Superior temporal gyrus (tissue), 1 donor: ENCODE results near the gene SYPL2.
"Not testable (repeated sequence)": the region's sequence is repeated elsewhere in the genome, so short reads cannot be mapped to it uniquely, and the experiment has no call there.

ENCODE experiments used
- DNase-seq: peaks from one replicate; pipeline ENCODE4 v3.0.0-alpha.2; 2016; ENCODE audit errors: extremely low spot score

The SYPL2 gene

DNA sequence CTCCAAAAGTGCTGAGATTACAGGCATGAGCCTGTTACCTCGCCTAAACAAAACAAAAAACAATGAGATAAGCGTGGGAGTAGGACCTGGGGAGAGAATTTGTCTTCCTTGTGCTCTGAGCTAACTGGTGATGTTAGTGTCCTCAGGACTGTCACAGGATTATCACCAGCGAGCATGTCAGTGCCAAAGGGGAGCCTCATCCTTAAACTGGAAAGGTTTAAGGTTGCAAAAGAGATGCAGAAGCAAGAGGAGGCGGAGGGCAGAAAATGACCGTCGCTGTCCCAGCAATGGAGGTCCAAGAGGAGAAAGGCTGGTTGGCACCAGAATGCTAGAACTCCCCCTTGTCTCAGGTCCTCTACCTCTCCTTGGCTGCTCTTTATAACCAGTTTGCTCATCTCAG is 3.9 kb downstream of the SYPL2 start:
- DNase-seq = no peak

DNA sequence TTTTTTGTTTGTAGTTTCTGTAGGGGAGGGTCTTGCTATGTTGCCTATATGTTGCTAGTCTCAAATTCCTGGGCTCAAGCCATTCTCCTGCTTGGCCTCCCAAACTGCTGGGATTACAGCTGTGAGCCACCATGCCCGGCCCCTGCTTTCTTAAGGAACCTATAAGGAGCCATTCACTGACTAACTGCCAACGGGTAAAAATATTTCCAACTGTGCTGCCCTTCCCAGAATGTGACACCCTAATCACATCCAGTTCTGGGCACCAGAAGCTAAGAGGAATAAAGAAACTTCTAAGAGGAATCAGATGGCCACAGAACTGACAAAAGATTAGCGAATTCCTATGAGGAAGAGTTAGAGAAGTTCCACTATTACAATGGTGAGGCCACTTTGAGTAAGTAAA is 6.4 kb downstream of the SYPL2 start:
- no peak for DNase-seq

DNA sequence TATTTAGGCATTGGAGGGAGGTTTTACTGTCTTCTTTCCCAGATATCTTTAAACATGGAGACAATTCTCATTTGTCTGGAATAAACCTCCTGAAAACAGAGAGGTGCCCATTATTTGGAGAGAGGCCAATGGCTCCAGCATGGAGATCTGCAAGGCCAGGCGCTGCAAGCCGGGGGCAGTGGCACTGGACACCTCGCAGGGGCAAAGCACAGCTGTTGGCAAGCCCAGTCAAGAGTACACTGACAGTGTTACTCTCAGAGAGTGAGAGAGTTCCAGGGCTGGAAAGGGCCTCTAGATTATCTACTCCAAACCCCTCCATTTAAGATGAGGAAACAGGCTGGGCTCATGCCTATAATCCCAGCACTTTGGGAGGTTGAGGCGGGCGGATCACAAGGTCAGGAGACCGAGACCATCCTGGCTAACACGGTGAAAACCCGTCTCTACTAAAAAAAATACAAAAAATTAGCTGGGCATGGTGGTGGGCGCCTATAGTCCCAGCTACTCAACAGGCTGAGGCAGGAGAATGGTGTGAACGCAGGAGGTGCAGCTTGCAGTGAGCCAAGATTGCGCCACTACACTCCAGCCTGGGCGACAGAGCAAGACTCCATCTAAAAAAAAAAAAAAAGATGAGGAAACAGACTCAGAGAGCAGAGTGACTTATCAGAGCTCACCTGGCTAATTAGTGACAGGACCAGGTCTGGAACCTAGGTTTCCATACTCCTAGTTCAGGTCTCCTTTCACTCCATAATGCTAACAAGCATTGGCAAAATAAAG is 7.1 kb downstream of the SYPL2 start:
- not testable (repeated sequence) for DNase-seq

DNA sequence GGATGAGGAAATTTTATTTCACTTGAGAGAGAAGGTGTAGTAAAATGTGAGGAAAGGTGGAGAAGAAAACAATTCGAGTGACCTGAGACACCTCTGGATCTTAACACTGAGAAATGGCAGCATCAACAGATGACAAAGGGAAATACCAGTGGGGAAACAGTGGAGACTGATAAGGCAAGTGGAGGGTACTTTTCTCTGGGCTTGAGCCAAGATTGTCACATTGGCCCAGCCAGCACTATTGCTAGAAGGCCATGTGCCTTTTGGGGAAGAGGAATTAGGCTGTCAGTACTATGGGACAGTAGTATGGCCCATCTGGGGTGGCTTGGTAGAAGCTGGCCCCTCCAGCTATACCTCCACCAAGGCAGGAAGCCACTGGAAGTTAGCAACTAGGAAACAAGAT is 8.4 kb downstream of the SYPL2 start:
- DNase-seq = no peak

DNA sequence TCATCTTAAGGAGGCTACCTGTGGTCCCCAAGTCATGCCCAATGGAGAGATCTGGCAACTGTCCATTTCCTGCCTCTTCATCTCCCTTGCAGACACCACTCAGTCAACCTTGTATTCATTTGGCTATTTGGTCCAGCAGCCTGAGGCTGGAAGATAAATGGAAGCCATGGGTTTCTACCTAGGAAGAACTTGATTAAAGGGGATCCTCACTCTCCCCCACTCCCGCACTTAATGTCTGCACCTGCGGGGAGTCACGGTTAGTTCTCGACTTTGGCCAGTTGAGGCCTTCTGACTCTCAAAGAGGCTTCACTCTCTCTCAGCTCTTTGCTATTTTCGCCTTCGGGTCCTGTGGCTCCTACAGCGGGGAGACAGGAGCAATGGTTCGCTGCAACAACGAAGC is 8.9 kb downstream of the SYPL2 start:
- DNase-seq = no peak

DNA sequence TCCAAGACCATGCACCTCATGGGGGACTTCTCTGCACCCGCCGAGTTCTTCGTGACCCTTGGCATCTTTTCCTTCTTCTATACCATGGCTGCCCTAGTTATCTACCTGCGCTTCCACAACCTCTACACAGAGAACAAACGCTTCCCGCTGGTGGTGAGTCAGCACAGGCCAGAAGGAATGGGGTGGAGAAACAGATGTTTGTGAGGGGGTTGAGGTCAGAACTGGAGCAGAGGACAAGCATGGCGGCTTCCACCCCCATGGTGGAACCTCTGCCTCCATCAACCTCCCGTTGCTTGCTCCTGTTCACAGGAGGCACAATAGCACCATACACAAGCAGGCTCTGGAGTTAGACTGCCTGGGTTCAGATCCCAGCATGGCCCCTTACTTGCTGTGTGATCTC is 10.5 kb downstream of the SYPL2 start:
- DNase-seq = no peak

DNA sequence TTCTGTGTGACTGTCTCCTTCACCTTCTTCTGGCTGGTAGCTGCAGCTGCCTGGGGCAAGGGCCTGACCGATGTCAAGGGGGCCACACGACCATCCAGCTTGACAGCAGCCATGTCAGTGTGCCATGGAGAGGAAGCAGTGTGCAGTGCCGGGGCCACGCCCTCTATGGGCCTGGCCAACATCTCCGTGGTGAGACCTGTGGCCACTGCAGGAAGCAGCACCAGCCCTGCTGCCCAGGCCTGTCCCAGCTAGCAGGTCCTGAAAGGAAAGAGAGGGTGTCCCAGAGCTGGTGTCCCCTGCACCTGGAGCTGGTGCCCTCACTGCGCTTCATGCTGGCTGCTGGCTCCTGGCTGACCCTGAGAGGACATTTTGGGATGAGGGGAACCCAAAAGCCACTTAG is 11.5 kb downstream of the SYPL2 start:
- DNase-seq = no peak

DNA sequence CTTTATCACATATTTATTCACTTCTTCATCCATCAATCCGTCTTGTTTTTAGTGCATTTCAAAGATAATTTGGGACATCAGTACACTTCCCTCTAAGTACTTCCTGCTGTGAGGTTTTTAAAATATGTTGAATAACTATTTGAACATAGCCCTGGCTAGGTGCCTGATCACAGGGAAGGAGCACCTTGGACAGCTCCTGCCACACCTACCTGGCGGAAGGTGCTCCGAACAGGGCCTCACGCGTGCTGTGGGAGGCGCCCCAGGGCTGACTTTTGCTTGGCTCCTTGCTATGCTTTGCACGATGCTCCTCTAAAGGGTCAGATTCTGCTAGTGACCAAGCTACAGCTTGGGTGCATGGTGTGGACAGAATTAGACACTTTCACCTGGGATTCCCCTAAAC is 12.5 kb downstream of the SYPL2 start:
- DNase-seq = no peak

DNA sequence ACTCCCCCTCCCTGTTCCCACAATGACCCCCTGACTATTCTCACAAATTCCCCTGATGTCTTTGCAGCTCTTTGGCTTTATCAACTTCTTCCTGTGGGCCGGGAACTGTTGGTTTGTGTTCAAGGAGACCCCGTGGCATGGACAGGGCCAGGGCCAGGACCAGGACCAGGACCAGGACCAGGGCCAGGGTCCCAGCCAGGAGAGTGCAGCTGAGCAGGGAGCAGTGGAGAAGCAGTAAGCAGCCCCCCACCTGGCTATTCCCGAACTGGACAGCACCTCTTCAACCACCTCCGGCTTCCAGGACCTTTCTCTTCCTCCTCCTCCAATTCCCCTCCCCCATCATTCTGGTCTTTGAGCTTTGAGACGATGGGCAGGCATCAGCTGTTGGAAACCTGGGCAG is 13.0 kb downstream of the SYPL2 start:
- no peak for DNase-seq

DNA sequence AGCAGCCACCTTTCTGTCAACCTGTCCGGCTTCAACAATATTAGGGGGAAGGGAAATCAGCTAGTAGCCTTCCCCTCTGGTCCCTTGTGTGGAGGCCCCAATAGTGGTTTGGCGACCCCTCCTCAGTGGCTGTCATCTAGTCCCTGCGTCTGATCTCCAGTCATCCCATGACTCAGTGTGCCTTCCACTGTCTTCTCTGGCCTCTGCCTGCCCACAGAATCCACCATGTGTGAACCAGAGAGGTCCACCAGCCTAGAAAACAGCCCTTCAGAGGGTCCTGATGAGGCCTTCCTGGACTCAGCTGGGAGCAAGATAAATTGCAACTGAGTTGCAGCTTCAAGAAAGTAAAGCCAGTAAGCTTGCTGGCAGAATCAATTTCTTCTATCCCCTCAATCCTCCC is 13.6 kb downstream of the SYPL2 start:
- DNase-seq = no peak

DNA sequence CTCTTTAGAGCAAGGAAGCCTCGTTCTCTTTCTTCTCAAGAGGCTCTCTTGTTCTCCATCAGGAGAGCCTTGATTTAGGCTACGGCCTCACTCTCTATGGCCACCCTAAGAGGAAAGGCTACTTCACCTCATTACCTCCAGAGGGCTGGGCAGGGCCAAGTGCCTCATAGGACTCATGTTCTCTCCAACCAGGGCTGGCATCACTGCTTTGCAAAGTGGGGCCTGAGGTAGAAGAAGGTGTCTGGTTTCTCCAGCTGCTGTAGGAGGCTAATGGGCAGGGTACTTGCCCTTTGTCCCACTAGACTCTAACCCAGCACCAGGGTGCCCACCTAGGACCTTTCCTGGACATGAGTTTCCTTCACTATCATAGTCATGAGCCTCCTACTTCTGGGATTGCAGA is 15.3 kb downstream of the SYPL2 start:
- no peak for DNase-seq

DNA sequence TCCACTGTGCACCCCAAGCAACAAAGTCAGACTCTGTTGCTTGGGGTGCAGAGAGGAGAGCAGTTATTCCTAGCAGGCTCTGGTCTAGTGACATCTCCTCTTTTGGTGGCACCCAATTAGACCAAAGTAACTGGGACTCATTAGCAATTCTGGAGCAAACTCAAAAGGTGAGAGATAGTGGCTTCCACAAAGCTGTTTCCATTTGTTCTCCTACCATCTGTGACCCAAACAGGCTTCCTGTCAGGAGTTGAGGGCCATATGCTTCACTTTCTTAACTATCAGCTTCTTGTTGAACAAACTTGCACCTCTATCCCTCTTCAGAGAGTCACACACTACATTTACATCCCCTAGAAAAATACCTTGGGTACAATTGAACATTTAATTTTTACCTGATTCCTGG is 15.9 kb downstream of the SYPL2 start:
- no peak for DNase-seq

DNA sequence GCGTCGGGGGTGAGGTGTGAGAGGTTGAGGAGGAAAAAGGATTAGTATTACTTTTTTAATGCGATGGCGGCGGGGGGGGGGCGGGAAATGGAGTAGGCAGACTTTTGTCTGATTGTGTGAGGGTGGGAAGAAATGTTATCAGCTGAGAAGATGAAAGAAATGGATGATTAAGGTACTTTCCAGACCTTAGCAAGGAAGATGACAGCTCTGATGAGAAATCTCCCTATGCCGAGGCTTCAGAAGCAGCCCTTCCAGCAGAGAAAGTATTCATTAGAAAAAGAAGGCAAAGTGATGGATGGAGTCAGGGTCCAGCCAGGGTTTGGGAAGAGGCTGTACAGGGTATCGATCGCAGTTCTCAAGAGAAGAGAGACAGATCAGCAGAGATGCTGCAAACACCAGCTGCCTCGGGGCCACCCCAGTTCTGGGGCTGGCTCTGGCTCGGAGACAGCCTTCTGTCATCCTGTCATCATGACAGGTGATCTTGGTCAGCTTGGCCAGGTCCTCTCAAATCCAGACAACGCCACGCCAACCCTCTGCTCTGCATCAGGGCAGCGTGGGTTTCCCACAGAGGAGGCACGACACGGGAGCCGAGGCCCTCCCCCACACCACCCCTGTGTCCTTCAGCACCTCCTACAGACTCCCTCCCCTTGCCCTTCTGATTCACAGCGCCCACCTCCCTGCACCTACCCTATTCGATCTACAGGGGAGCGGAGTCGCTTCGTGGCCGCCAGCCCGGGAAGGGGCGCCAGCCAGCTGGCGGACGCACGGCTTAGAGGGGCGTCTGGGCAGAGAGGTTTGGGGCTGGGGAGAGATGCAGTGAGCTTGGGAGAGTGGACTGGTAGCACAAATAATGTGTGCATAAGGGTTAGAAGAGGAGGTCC is 16.7 kb downstream of the SYPL2 start:
- DNase-seq = peak; percentile 55

DNA sequence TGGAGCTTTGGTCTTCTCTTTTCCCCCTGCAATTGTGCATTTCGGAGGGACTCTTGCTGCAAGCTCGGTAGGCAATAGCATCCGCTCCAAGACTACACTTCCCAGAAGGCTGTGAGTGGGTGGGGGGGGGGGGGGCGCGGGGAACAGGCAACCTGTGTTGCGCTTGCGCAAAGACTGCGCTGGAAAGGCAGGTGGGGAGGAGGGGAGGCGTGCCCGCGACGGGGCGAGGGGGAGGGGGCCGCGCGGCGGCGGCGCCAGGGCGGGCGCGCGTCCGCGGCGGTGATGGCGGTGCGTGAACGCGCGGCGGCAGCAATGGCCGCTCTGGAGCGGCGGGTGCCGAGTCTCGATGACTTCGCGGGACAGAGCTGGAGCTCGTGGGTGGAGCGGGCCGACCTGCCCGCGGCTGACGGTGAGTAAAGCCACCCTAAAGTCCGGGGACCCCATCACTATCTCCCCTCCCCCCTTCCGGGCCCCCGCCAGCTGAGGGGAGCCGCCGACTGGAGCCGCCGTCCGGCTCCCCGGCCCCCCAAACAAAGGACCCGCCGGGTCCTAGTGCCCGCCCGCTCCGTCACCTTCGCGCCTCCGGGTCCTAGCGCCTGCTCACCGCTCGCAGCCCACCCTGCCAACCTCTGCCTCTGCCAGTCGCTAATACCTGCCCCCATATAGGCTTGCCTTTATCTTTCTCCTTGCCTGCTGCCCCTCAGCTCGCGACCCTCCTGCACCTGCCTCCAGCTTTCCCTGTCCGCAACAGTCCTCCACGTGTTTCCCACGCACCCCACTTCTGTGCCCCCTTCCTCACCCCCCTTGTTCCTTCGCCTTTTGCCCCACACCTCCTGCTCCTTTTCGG is 17.5 kb downstream of the SYPL2 start, which contains the start of gene ATXN7L2:
ATXN7L2 (plus strand) TSS at position 234 of the 847 bp plus-strand sequence; CDS start at position 283, 49 bp downstream.
- peak; percentile 93 for DNase-seq

DNA sequence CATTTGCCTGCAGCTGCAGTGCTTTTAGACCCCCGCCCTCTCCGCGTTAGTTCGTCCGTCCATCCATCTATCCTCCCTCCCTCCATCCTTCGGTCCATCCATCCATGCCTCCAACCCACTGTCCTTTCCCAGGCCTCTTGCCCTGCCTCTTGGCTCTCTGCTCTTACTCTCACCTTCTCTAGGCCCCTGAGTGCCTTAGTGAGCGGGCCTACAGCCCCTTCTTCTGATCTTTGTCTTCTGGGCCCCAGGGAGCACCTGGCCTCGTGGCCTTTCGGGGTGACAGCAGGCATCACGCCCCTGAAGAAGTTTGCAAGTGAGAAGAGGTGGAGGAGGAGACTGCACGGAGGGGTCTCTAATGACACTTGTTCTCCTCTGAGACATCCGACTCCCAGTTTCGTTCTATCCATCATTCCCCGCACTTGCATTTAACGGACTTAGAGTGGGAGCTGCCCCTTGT is 18.2 kb downstream of the SYPL2 start:
- DNase-seq = no peak

DNA sequence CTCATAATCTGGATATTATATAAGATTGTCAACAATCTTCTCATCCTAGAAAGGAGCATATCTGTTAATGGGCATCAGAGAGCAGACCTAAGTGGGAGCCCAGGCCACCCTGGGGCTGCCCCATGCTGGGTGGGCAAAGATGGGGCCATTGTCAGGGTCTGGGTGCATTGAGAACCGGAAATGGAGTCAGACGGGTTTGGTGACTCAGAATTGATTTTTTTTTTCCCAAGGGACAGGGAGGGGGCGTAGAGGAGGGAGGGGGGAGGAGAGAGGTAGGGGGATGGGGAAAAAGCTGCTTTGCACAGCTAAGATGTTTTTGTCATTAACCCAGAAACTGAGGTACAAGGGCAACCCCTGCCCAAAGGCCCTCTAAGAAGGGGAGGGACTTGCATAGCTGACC is 18.7 kb downstream of the SYPL2 start:
- no peak for DNase-seq

DNA sequence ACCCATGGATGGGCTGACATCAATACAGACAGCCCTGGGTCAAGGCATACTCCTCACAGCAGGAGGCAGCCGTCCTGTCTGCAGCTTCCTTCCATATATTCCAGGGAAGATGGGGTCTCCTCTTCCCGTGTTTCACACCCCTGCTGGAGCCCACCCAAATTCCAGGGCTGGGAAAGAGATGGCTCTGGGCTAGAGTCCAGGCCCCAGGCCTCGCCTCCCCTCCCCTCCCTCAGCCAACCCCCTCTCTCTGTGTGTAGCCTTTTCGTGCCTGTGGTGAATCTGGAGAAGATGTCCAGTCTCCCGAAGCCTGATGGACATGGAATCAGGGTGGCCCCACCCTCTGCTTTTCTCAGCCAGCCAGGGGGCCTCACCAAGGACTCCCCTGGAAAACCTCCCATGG is 20.9 kb downstream of the SYPL2 start:
- DNase-seq = no peak

DNA sequence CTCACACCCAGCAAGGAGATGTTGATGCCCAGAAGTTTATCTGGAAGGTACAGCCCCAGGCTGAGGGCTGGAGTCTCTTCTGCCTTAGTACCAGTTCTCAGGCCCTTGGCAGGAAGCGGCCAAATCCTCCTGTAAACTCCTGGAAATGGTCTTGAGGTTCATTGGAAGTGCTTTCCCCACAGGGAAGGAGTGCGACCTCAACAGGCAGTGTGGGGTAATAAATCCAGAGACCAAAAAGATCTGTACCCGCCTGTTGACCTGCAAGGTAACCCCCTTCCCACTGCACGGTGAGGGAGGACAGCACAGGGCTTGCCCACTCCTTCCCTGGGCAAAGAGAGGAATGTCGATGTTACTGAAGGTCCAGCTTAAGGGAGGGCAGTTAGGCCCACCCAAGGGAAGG is 21.9 kb downstream of the SYPL2 start:
- no peak for DNase-seq

DNA sequence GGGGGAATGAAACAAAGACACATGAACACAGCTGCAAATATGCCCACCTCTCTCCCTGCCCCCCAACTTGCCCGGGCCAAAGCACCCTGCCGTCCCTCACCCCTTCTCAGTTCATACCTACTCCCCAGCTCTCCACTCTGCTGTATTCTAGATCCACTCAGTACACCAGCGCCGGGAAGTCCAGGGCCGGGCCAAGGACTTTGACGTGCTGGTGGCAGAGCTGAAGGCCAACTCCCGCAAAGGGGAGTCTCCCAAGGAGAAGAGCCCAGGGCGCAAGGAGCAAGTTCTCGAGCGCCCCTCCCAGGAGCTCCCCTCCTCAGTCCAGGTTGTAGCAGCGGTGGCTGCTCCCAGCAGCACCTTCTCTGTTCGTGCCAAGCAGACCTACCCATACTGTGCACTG is 22.4 kb downstream of the SYPL2 start:
- DNase-seq = no peak

DNA sequence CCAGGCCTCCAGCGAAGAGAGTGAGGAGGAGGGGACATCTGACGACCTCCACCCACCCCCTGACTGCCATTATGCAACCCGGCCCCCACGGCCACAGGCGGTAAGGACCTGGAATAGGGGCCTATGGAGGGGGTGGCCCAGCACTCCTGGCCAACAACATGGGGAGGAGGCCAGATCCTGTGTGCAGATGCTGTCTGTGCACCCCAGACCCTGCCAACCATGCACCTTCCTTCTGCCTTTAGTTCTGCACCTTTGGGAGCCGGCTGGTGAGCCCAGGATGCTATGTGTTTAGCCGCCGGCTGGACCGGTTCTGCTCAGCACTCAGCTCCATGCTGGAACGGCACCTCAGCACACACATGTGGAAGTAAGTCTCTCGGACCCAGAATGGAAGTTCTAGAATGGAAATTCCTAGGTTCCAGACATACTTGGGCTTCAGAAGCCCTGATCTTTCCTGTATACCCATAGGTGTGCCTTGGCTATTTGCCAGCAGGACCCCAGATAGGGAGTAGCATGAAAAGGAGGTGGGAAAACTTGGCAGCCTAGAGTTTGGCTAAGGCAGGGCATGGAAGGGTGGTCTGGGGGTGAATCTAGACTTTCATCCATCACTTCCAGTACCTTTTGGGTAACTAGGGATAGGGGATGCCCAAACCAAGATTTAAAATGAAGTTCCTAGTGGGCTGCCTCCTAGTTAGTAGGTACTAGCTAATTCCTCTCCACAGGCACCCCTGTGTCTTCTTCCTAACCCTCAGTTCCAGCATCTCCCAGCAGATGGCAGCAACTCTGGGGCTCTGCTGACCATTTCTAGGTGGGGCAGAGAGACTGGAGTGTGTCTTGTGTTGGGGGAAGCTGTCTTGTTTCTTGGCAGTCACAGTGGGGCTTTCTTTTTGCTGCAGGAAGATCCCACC is 23.9 kb downstream of the SYPL2 start:
- peak; percentile 93 for DNase-seq

DNA sequence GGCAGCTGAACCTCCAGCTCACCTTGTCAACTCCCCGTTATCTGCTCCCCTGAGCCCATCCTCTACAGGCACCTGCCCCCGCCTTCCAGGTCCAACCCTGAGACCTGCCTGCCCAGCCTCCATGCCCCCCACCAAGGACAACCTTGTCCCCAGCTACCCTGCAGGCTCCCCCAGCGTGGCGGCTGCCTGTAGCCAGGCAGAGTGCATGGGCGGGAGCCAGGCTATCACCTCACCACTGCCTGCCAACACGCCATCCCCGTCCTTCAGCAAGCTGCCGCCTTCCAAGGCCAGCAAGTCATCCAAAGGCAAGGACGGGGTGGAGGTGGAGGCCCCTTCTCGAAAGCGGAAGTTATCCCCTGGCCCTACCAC is 24.6 kb downstream of the SYPL2 start:
- DNase-seq = no peak
